ENCODE measurements around the gene FAM20A. TPM values are rescaled to one million over a fixed set of nuclear protein-coding genes. Genes with fewer than 3 reads are reported as not detected.

FAM20A gene
- total RNA-seq, 1 donor from 2014 or later = 15.6 TPM

GRCh38 chr17:68610554-68610953, 9.4 kb upstream of the FAM20A start:
- no peak for TF ChIP-seq CTCF (IDR thresholded peaks at IDR 0.05; ENCODE audit: unreplicated experiment)
- H3K36me3 Mint-ChIP-seq (ENCODE audit: insufficient read depth) = peaks cover 10% of the 10 kb centered on the region
- H3K27me3 Mint-ChIP-seq = no peaks in the 10 kb centered on the region
- DNase-seq (ENCODE audit: low spot score, unreplicated experiment) = no peak
- no peak overlapping the region for H3K27ac Mint-ChIP-seq
- peaks cover 24% of the 10 kb centered on the region for H3K9me3 Mint-ChIP-seq (ENCODE audit: low read depth)
- no peak overlapping the region for H3K4me3 Mint-ChIP-seq (ENCODE audit: low read depth)
- H3K4me1 Mint-ChIP-seq (ENCODE audit: low read depth) = peaks cover 8% of the 10 kb centered on the region

GRCh38 chr17:68608515-68609130, 7.5 kb upstream of the FAM20A start:
- Mint-ChIP-seq H3K27me3 (peaks cover 7% of the 10 kb centered on the region), H3K4me1 (ENCODE audit: low read depth) (peaks cover 9% of the 10 kb centered on the region), H3K9me3 (ENCODE audit: low read depth) (peaks cover 24% of the 10 kb centered on the region), H3K27ac (no peak overlapping the region), H3K4me3 (ENCODE audit: low read depth) (no peak overlapping the region), H3K36me3 (ENCODE audit: insufficient read depth) (peaks cover 10% of the 10 kb centered on the region)
- DNase-seq (ENCODE audit: low spot score, unreplicated experiment) = no peak
- TF ChIP-seq CTCF (IDR thresholded peaks at IDR 0.05; ENCODE audit: unreplicated experiment) = no peak

GRCh38 chr17:68606451-68607307, 5.5 kb upstream of the FAM20A start:
- no peak overlapping the region for H3K27ac Mint-ChIP-seq
- H3K4me1 Mint-ChIP-seq (ENCODE audit: low read depth) = peaks cover 3% of the 10 kb centered on the region
- DNase-seq (ENCODE audit: low spot score, unreplicated experiment) = no peak
- peaks cover 10% of the 10 kb centered on the region for H3K36me3 Mint-ChIP-seq (ENCODE audit: insufficient read depth)
- H3K27me3 Mint-ChIP-seq = peaks cover 27% of the 10 kb centered on the region
- peaks cover 24% of the 10 kb centered on the region for H3K9me3 Mint-ChIP-seq (ENCODE audit: low read depth)
- TF ChIP-seq CTCF (IDR thresholded peaks at IDR 0.05; ENCODE audit: unreplicated experiment) = no peak
- no peak overlapping the region for H3K4me3 Mint-ChIP-seq (ENCODE audit: low read depth)

GRCh38 chr17:68605914-68606313, 4.7 kb upstream of the FAM20A start:
- peaks cover 27% of the 10 kb centered on the region for H3K27me3 Mint-ChIP-seq
- peaks cover 2% of the 10 kb centered on the region for H3K4me1 Mint-ChIP-seq (ENCODE audit: low read depth)
- H3K4me3 Mint-ChIP-seq (ENCODE audit: low read depth) = no peak overlapping the region
- peaks cover 10% of the 10 kb centered on the region for H3K36me3 Mint-ChIP-seq (ENCODE audit: insufficient read depth)
- H3K27ac Mint-ChIP-seq = no peak overlapping the region
- DNase-seq (ENCODE audit: low spot score, unreplicated experiment) = no peak
- H3K9me3 Mint-ChIP-seq (ENCODE audit: low read depth) = peaks cover 23% of the 10 kb centered on the region
- TF ChIP-seq CTCF (IDR thresholded peaks at IDR 0.05; ENCODE audit: unreplicated experiment) = no peak

GRCh38 chr17:68603656-68604055, 2.5 kb upstream of the FAM20A start:
- Mint-ChIP-seq H3K4me1 (ENCODE audit: low read depth) (peaks cover 7% of the 10 kb centered on the region), H3K36me3 (ENCODE audit: insufficient read depth) (peaks cover 5% of the 10 kb centered on the region), H3K9me3 (ENCODE audit: low read depth) (peaks cover 11% of the 10 kb centered on the region), H3K27ac (no peak overlapping the region), H3K4me3 (ENCODE audit: low read depth) (no peak overlapping the region), H3K27me3 (peaks cover 27% of the 10 kb centered on the region)
- no peak for TF ChIP-seq CTCF (IDR thresholded peaks at IDR 0.05; ENCODE audit: unreplicated experiment)
- no peak for DNase-seq (ENCODE audit: low spot score, unreplicated experiment)

Data from progenitor cell of endocrine pancreas (in vitro differentiated cells).